ENCODE results near the gene ROBO1. TPM values are rescaled to one million over a fixed set of nuclear protein-coding genes. Genes with fewer than 3 reads are reported as not detected.
"Not testable (repeated sequence)": the region's sequence is repeated elsewhere in the genome, so short reads cannot be mapped to it uniquely, and the experiment has no call there.

The ROBO1 gene
- total RNA-seq, 1 donor from 2014 or later: 182 TPM

GRCh38 chr3:79329154-79329553, 438.6 kb downstream of the ROBO1 start:
- no peak for TF ChIP-seq CTCF (conservative IDR thresholded peaks at IDR 0.05)
- Mint-ChIP-seq H3K9me3 (peaks cover 5% of the 10 kb centered on the region), H3K27me3 (no peaks in the 10 kb centered on the region), H3K27ac (no peak overlapping the region), H3K4me1 (ENCODE audit: unreplicated experiment) (peaks cover 4% of the 10 kb centered on the region), H3K36me3 (no peaks in the 10 kb centered on the region), H3K4me3 (no peak overlapping the region)
- no peak for DNase-seq (ENCODE audit: extremely low spot score, unreplicated experiment)

- Mint-ChIP-seq H3K27me3 (no peaks in the 10 kb centered on the region), H3K27ac (no peak overlapping the region), H3K9me3 (peaks cover 5% of the 10 kb centered on the region), H3K4me3 (no peak overlapping the region), H3K36me3 (no peaks in the 10 kb centered on the region), H3K4me1 (ENCODE audit: unreplicated experiment) (peaks cover 4% of the 10 kb centered on the region)
- no peak for TF ChIP-seq CTCF (conservative IDR thresholded peaks at IDR 0.05)
- DNase-seq (ENCODE audit: extremely low spot score, unreplicated experiment): no peak
These were observed 441.2 kb downstream of the ROBO1 start for GRCh38 chr3:79326642-79327041.

- H3K4me3 Mint-ChIP-seq; H3K27ac Mint-ChIP-seq; H3K4me1 Mint-ChIP-seq (ENCODE audit: unreplicated experiment); DNase-seq (ENCODE audit: extremely low spot score, unreplicated experiment); H3K36me3 Mint-ChIP-seq; H3K9me3 Mint-ChIP-seq; H3K27me3 Mint-ChIP-seq: not testable (repeated sequence)
These were observed 441.9 kb downstream of the ROBO1 start for GRCh38 chr3:79325833-79326383.

GRCh38 chr3:79317551-79318518, 450.0 kb downstream of the ROBO1 start:
- no peak overlapping the region for H3K4me3 Mint-ChIP-seq
- no peak overlapping the region for H3K27ac Mint-ChIP-seq
- DNase-seq (ENCODE audit: extremely low spot score, unreplicated experiment): no peak
- H3K36me3 Mint-ChIP-seq: no peaks in the 10 kb centered on the region
- H3K27me3 Mint-ChIP-seq: no peaks in the 10 kb centered on the region
- H3K9me3 Mint-ChIP-seq: no peaks in the 10 kb centered on the region
- H3K4me1 Mint-ChIP-seq (ENCODE audit: unreplicated experiment): no peaks in the 10 kb centered on the region
- TF ChIP-seq CTCF (conservative IDR thresholded peaks at IDR 0.05): no peak

- Mint-ChIP-seq H3K27me3 (no peaks in the 10 kb centered on the region), H3K9me3 (no peaks in the 10 kb centered on the region), H3K4me1 (ENCODE audit: unreplicated experiment) (peaks cover 7% of the 10 kb centered on the region), H3K4me3 (no peak overlapping the region), H3K36me3 (no peaks in the 10 kb centered on the region), H3K27ac (peak overlapping the region; percentile 90)
- no peak for DNase-seq (ENCODE audit: extremely low spot score, unreplicated experiment)
- no peak for TF ChIP-seq CTCF (conservative IDR thresholded peaks at IDR 0.05)
These were observed 452.8 kb downstream of the ROBO1 start for GRCh38 chr3:79314962-79315361.

- peak overlapping the region; percentile 90 for H3K27ac Mint-ChIP-seq
- DNase-seq (ENCODE audit: extremely low spot score, unreplicated experiment): no peak
- no peaks in the 10 kb centered on the region for H3K27me3 Mint-ChIP-seq
- no peaks in the 10 kb centered on the region for H3K36me3 Mint-ChIP-seq
- H3K4me1 Mint-ChIP-seq (ENCODE audit: unreplicated experiment): peaks cover 7% of the 10 kb centered on the region
- H3K4me3 Mint-ChIP-seq: peak overlapping the region; percentile 63
- H3K9me3 Mint-ChIP-seq: no peaks in the 10 kb centered on the region
- TF ChIP-seq CTCF (conservative IDR thresholded peaks at IDR 0.05): no peak
These were observed 453.3 kb downstream of the ROBO1 start for GRCh38 chr3:79314544-79314943.
